AG09319 (cell line): ENCODE data around the gene RNASE7.
"Not testable (repeated sequence)": the region's sequence is repeated elsewhere in the genome, so short reads cannot be mapped to it uniquely, and the experiment has no call there.

ENCODE experiments used
- DNase-seq: peaks from one replicate; pipeline ENCODE4 v3.0.0-alpha.2; 2010; ENCODE audit warnings: low read depth; ENCODE audit errors: extremely low read depth
- CTCF ChIP-seq: IDR thresholded peaks from 2 replicates; pipeline ENCODE4 v1.5.1; 2011; ENCODE audit warnings: low read depth, mild to moderate bottlenecking, inconsistent platforms, low read length, moderate library complexity

Gene RNASE7

DNA sequence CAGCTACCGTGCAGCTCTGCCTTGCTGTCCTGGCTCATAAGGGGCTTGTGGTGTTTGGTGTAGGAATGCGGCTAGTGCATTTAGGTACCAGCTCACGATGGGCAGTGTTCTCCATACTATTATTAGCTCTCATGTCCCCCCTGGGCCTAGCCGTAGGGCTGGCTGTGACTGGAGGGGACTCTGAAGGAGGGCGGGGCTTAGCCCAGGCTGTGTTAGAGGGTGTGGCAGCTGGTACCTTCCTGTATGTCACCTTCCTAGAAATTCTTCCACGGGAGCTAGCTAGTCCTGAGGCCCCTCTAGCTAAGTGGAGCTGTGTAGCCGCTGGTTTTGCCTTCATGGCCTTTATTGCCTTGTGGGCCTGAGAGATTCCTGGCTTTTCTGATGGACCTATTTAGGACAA, 40.9 kb upstream of the RNASE7 start:
- DNase-seq: no peak
- no peak for TF ChIP-seq CTCF

DNA sequence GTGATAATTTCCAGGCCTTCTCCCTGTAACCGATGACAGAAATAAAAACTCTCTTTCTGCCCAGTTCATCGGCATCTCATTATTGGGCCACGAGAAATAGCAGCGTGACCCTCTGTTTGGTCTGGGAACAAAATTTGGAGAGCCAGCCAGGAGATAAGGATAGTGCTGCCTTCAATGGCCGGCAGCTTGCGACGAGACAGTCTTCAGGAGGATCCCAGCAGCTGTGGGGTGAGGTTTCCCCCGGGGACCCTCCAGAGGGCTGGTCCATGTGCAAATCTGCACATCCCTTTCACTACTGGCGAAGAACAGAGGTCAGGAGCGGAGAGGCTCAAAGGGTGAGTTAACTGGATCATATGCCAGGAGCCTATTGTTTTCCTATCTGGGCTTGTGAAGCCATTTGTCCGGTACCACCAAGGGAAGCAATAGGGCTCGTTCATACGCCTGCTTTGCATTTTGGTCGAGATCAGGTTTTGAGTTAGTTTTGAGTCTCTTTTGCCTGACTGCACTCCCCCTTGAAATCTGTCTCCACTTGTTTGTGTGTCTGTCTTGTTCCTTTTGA, 38.3 kb upstream of the RNASE7 start:
- no peak for DNase-seq
- no peak for TF ChIP-seq CTCF

DNA sequence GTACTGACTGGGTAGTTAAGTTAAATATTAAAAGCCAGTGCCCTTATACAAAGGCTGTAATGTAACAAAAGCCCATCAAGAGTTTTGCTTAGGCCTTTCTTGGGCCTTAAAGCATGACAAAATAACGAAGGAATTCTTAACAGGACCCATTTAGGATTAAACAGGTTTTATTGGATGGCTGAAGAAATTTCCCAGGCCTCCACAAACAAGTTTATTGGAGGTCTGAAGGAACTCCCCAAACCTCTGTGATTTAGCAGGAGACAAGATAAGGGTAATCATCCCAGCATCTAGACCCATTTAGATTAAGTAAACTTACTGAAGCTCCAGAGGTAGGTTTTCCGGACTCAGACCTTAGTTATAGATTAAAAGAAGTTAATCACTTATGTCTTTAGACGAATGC, 32.4 kb upstream of the RNASE7 start:
- DNase-seq: not testable (repeated sequence)

GRCh38 chr14:21011136-21011535, 31.0 kb upstream of the RNASE7 start:
- DNase-seq: no peak
- TF ChIP-seq CTCF: no peak

- peak; percentile 66 for DNase-seq
These were observed 27.4 kb upstream of the RNASE7 start for GRCh38 chr14:21014761-21015190.

DNA sequence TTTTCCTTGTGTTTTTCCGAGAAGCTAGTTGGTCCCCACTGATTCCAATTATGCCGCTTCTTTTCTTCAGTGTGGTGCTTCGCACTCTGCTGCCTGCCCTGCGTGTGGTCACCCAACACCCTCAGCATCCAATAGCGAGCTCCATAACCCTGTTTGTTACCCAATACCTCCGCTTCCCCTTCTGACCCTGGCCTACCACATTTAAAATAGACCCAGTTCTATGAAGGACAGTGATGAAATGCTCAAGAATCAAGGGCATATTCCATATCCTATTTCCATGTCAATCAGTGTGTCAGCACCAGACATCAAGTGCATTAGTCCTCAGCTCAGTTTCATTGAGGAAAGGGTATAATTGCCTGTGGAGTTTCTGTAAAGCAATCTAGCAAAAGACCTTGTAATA, 26.9 kb upstream of the RNASE7 start:
- DNase-seq: no peak
- TF ChIP-seq CTCF: no peak

More at GRCh38 chr14:21014761-21015190, 27.4 kb upstream of the RNASE7 start:
- peak; percentile 88 for TF ChIP-seq CTCF

- no peak for DNase-seq
- TF ChIP-seq CTCF: no peak
These were observed 25.6 kb upstream of the RNASE7 start for GRCh38 chr14:21016413-21017190.
